PC-9 (cell line): ENCODE measurements around the gene GOLGA6L9. TPM values are rescaled to one million over a fixed set of nuclear protein-coding genes. Genes with fewer than 3 reads are reported as not detected.
"Not testable (repeated sequence)": the region's sequence is repeated elsewhere in the genome, so short reads cannot be mapped to it uniquely, and the experiment has no call there.

Experiments
- BruUV-seq: library from RNA; stranded (reverse); fragments of 400-500 nt; replicated peaks from 2 replicates; lab custom pipeline; 2021; lab: Mats Ljungman, UMichigan
- CTCF ChIA-PET: fragments of 300-600 bp; sonication (Branson Sonifier 250); formaldehyde crosslinking; loops from one replicate; lab custom pipeline; 2022; ENCODE audit warnings: antibody characterized with exemption; lab: Charles Lee
- POLR2A ChIA-PET: fragments of 300-600 bp; sonication (Branson Sonifier 250); formaldehyde crosslinking; loops from one replicate; lab custom pipeline; 2022; ENCODE audit warnings: antibody characterized with exemption; ENCODE audit not compliant: unreplicated experiment; lab: Charles Lee
- DNase-seq, 2 experiments: peaks; one replicate each; pipeline versions ENCODE4 v3.0.0 to v3.0.0-alpha.2; 2015 to 2022; ENCODE audit warnings: mixed read lengths in 1 of 2
- H2AFZ ChIP-seq: fragments of 200-600 bp; sonication (generic); 2 replicates; pipeline ENCODE4 v1.8.1; 2017; ENCODE audit warnings: antibody characterized with exemption
- H3F3A ChIP-seq: fragments of 200-600 bp; sonication (generic); 2 replicates; pipeline ENCODE4 v1.8.1; 2017; ENCODE audit warnings: antibody characterized with exemption, mild to moderate bottlenecking, low read depth; ENCODE audit not compliant: insufficient read depth
- H3K27ac ChIP-seq: fragments of 200-600 bp; sonication (generic); 2 replicates; pipeline ENCODE4 v1.6.1; 2016; ENCODE audit warnings: mixed run types
- H3K27me3 ChIP-seq: fragments of 200-600 bp; sonication (generic); 2 replicates; pipeline ENCODE4 v1.6.1; 2016; ENCODE audit warnings: low read depth, mixed run types; ENCODE audit not compliant: insufficient read depth
- H3K36me3 ChIP-seq: fragments of 200-600 bp; sonication (generic); 2 replicates; pipeline ENCODE4 v1.6.1; 2016; ENCODE audit warnings: low read depth, mixed run types
- H3K4me1 ChIP-seq: fragments of 200-600 bp; sonication (generic); replicated peaks from 2 replicates; pipeline ENCODE4 v1.6.1; 2016; ENCODE audit warnings: mixed run types; ENCODE audit not compliant: insufficient read depth
- H3K4me2 ChIP-seq: fragments of 200-600 bp; sonication (generic); 2 replicates; pipeline ENCODE4 v1.6.1; 2017; ENCODE audit warnings: mixed run types
- H3K4me3 ChIP-seq: fragments of 200-600 bp; sonication (generic); 2 replicates; pipeline ENCODE4 v1.6.1; 2016; ENCODE audit warnings: mixed run types
- H3K79me2 ChIP-seq: fragments of 200-600 bp; sonication (generic); 2 replicates; pipeline ENCODE4 v1.6.1; 2017; ENCODE audit warnings: low read depth, mixed run types
- H3K9me2 ChIP-seq: fragments of 200-600 bp; sonication (generic); 2 replicates; pipeline ENCODE4 v1.8.1; 2017; ENCODE audit warnings: mild to moderate bottlenecking; ENCODE audit not compliant: insufficient read depth
- H3K9me3 ChIP-seq: fragments of 200-600 bp; sonication (generic); 2 replicates; pipeline ENCODE4 v1.8.1; 2016; ENCODE audit warnings: low read depth; ENCODE audit not compliant: insufficient read depth
- H4K20me1 ChIP-seq: fragments of 200-600 bp; sonication (generic); 2 replicates; pipeline ENCODE4 v1.8.1; 2017; ENCODE audit not compliant: insufficient read depth
- CTCF ChIP-seq: fragments of 200-600 bp; sonication (generic); conservative IDR thresholded peaks from 2 replicates; pipeline ENCODE4 v1.6.1; 2017; ENCODE audit warnings: mixed run types, antibody characterized with exemption, mild to moderate bottlenecking, moderate library complexity
- EZH2 ChIP-seq: fragments of 200-600 bp; sonication (generic); IDR thresholded peaks from 2 replicates; pipeline ENCODE4 v1.8.0; 2017; ENCODE audit warnings: antibody characterized with exemption, low read depth
- intact Hi-C: fragments of 100-400 bp; cut with micrococcal nuclease; formaldehyde crosslinking; loops from one replicate; pipeline ENCODE4 v1.10.0; 2022; ENCODE audit not compliant: unreplicated experiment
- total RNA-seq: library from RNA; stranded (reverse); gene quantifications from 2 replicates; pipeline ENCODE4 v1.2.3, GENCODE V29; 2021

Gene GOLGA6L9
- total RNA-seq, 1 experiment from 2014 or later = 3.8 TPM

- BruUV-seq = no TSS peak
- no peak for TF ChIP-seq EZH2
- no peak for TF ChIP-seq CTCF
These were observed 35.9 kb upstream of the GOLGA6L9 start for GRCh38 chr15:82393671-82394070.

GRCh38 chr15:82395788-82396187 is 33.8 kb upstream of the GOLGA6L9 start:
- BruUV-seq, H3K79me2 ChIP-seq, H3K36me3 ChIP-seq, H4K20me1 ChIP-seq, H3K4me2 ChIP-seq, H2AFZ ChIP-seq, H3K27me3 ChIP-seq, POLR2A ChIA-PET, H3K9me2 ChIP-seq, intact Hi-C loops, H3K27ac ChIP-seq, H3F3A ChIP-seq, DNase-seq, CTCF ChIA-PET, H3K4me1 ChIP-seq, H3K4me3 ChIP-seq, H3K9me3 ChIP-seq: not testable (repeated sequence)

More at GRCh38 chr15:82393671-82394070, 35.9 kb upstream of the GOLGA6L9 start:
- no peaks in the 10 kb centered on the region for H3K9me2 ChIP-seq
- no peaks in the 10 kb centered on the region for H3K79me2 ChIP-seq
- no peak overlapping the region for H3K27ac ChIP-seq
- no peak for DNase-seq
- no peaks in the 10 kb centered on the region for H3K9me3 ChIP-seq
- H3K36me3 ChIP-seq = no peaks in the 10 kb centered on the region
- no peak overlapping the region for H3K4me2 ChIP-seq
- no peaks in the 10 kb centered on the region for H3K27me3 ChIP-seq
- no peaks in the 10 kb centered on the region for H3F3A ChIP-seq
- H3K4me1 ChIP-seq = no peaks in the 10 kb centered on the region
- intact Hi-C loops = no loop called here
- H4K20me1 ChIP-seq = no peaks in the 10 kb centered on the region
- no peak overlapping the region for H2AFZ ChIP-seq
- POLR2A ChIA-PET = no interaction called here
- no peak overlapping the region for H3K4me3 ChIP-seq
- CTCF ChIA-PET = no interaction called here

GRCh38 chr15:82397817-82398216 is 31.8 kb upstream of the GOLGA6L9 start:
- intact Hi-C loops = no loop called here
- no TSS peak for BruUV-seq
- H3K27me3 ChIP-seq = no peaks in the 10 kb centered on the region
- H3K36me3 ChIP-seq = no peaks in the 10 kb centered on the region
- TF ChIP-seq EZH2 (no peak), CTCF (no peak)
- H3K4me3 ChIP-seq = no peak overlapping the region
- no peak overlapping the region for H2AFZ ChIP-seq
- no peak overlapping the region for H3K4me2 ChIP-seq
- no peaks in the 10 kb centered on the region for H3K9me2 ChIP-seq
- H4K20me1 ChIP-seq = no peaks in the 10 kb centered on the region
- POLR2A ChIA-PET = no interaction called here
- no peaks in the 10 kb centered on the region for H3K9me3 ChIP-seq
- H3K4me1 ChIP-seq = no peaks in the 10 kb centered on the region
- DNase-seq = no peak
- no peaks in the 10 kb centered on the region for H3K79me2 ChIP-seq
- no peaks in the 10 kb centered on the region for H3F3A ChIP-seq
- CTCF ChIA-PET = no interaction called here
- H3K27ac ChIP-seq = no peak overlapping the region

- POLR2A ChIA-PET = no interaction called here
- no TSS peak for BruUV-seq
- no peak for DNase-seq
These were observed 30.8 kb upstream of the GOLGA6L9 start for GRCh38 chr15:82398785-82399184.

More at GRCh38 chr15:82398785-82399184, 30.8 kb upstream of the GOLGA6L9 start:
- H3K4me1 ChIP-seq = no peaks in the 10 kb centered on the region
- CTCF ChIA-PET = no interaction called here
- H3K36me3 ChIP-seq = no peaks in the 10 kb centered on the region
- H3K27ac ChIP-seq = no peak overlapping the region
- H2AFZ ChIP-seq = no peak overlapping the region
- TF ChIP-seq EZH2 = no peak
- TF ChIP-seq CTCF = no peak
- no peaks in the 10 kb centered on the region for H4K20me1 ChIP-seq
- intact Hi-C loops = no loop called here
- no peak overlapping the region for H3K4me3 ChIP-seq
- no peaks in the 10 kb centered on the region for H3K9me2 ChIP-seq
- no peaks in the 10 kb centered on the region for H3K79me2 ChIP-seq
- no peaks in the 10 kb centered on the region for H3K9me3 ChIP-seq
- no peaks in the 10 kb centered on the region for H3K27me3 ChIP-seq
- no peaks in the 10 kb centered on the region for H3F3A ChIP-seq
- no peak overlapping the region for H3K4me2 ChIP-seq
